ENCODE measurements around the gene LRRN4CL.
A peak's percentile ranks its signal among the peaks of the same experiment; 100 is the strongest.
"Not testable (repeated sequence)": the region's sequence is repeated elsewhere in the genome, so short reads cannot be mapped to it uniquely, and the experiment has no call there.

LRRN4CL gene

DNA sequence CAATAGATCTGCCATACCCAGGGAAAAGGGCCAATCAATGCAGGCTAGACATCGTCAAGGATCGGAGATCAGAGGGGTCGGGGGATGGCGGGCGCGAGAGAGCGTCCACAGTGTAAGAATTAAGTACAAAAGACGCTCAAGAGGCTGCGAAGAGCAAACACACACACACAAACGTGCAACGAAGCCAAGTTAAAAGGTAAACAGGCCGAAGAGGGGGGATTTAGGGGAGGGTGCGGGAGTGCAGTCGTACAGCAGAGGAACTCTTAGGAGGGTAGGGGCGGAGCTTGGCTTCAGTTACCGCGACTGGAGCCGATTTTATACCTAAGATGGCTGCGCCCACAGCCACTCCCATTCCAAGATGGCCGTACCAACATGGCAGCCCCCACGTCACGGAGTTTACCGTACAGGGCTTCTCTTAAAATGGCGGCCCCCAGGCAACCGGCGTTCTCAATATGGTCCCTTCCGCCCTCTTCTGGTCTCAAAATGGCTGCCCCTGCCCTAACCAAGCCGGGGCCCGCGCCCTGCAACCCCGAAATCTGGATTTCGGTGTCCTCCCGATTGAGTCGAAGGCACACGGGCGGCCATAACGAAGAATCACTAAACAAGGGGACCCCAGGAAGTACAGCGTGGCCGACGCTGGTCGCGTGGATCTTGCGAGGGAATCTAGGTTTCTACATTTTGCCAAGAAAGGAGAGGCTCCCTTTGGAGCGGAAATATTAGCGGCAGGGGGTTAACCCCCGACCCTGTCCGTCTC is 20.1 kb upstream of the LRRN4CL start:
- peak; percentile 95 for DNase-seq (ENCODE audit: low read depth)

DNA sequence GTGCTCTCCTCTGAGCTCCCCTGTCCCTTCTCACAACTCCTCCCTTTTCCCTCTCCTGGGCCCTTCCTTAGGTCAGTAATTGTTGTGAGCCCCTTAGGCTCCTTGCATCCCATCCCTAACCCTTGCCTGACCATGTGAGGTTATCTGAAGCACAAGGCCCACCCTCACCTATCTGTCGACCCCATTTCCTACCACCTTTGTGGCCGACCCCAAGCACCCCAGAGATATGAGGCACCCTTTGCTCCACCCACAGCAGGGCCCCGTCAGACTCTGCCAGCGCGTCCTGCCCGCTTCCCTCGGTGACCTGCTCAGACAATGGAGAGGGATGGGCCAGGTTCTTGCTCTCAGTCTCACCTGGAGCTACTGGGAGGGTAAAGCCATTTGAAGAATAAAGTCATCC is 19.5 kb upstream of the LRRN4CL start:
- peak; percentile 23 for DNase-seq (ENCODE audit: low read depth)

DNA sequence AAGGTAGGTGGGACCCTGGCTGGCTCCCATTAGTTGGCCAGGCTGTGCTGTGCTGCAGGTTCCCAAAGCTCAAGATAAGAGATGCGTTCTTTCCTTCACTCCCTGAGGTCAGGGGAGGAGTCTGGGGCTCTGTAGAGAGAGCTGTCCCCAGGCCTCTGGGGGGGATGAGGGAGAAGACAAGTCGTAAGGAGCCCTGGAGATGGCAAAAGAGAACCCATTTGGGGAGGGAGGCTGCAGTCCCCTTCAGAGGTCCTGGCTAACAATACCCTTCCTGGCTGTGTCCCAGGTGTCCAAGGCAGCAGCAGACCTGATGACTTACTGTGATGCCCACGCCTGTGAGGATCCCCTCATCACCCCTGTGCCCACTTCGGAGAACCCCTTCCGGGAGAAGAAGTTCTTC is 19.1 kb upstream of the LRRN4CL start:
- no peak for DNase-seq (ENCODE audit: low read depth)

DNA sequence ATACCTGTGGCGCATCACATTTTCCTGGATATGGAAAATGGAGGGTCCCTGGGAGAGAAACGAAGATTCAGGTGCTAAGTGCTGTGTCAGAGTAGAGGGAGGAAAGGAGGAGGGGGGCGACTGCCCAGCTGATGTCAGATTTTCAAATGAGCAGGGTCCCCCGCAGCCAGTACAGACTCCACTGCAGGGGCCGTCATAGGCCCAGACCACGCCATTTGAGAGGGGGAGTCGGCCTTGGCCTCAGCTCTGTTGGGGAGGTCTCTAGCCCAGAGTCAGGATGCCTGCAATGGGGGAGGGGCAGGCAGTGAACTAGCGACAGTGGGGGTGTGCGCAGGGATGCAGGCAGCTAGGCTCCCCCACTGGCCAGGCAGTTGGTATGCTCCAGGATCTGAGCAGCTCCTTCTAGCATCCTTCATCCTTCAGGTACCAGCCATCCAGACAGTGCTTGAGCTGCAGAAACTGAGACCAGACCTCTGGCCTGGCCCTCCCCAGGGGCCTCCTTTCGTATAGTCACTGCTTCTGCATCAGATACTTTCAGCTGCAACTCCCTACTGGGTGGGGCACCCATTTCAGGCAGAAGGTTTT is 18.0 kb upstream of the LRRN4CL start, which contains the start of the genes BSCL2 and GNG3:
Gene BSCL2 (minus strand): TSS at position 148 of the 585 bp plus-strand sequence. CDS start 229 bp downstream, outside the sequence.
Gene GNG3 (plus strand): TSS at position 400 of the 585 bp plus-strand sequence. CDS start 620 bp downstream, outside the sequence.
- no peak for DNase-seq (ENCODE audit: low read depth)

DNA sequence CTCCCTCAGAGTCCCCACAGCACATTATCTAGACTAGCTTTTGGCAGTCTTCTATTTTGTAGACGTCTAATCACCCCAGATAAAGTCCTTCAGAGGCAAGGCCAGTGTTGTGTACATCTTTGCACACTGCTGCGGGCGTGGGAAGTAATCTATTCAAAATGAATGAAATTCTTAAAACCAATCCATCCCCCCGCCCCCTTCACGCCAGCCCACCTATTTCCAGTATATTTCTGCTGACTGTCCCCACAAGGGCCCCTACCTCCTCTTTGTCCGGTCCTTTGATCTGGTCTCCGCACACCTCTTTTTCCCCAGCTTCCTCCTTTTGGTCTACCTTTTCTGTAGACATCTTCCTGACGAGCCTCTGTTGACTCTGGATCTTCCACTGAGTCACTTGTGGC is 17.5 kb upstream of the LRRN4CL start:
- DNase-seq (ENCODE audit: low read depth), result no peak

DNA sequence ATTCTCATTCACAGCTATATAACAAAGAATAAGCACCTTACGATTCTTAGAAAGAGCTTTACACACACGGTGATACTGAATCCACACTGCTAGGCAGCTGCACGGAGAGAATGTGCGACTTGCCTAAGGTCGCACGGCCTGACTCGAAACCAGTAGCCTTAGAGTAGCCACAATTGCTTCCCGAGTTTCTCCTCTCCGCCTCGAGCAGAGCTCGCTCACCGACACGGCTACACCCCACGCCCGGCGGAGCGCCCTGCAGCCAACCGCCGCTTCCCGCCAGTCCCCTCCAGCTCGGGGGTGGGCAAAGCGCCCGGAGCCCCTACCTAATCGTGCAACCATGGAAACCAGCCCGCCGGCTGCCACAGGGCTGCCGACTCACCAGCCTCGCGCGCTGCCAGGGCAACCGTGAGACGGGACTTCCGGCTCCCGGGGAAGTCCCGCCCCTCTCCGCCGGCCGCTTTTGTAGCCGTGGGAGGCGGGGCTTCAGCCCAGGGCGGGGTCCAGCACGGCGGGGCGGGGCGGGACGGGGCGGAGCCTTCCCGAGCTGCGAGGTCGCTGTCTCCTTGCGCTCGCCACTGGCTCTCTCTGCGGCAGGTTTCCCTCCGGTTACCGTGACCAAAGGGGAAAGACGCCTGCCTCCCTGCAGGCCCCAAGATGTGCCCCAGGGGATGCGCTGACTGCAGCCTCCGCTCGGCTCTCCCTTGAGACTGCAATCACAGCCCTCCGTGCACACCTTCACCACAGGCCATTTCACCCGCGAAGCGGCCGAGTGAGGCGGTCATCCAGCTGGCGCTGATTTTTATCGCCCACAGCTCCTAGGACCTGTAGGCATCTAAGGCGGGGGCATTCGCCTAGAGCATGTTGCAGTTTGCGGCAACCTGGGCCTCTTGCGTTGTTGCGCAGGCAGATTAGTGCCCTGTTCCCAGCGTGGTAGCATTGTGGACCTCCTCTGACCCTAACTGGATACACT is 16.8 kb upstream of the LRRN4CL start:
- peak; percentile 93 for DNase-seq (ENCODE audit: low read depth)

DNA sequence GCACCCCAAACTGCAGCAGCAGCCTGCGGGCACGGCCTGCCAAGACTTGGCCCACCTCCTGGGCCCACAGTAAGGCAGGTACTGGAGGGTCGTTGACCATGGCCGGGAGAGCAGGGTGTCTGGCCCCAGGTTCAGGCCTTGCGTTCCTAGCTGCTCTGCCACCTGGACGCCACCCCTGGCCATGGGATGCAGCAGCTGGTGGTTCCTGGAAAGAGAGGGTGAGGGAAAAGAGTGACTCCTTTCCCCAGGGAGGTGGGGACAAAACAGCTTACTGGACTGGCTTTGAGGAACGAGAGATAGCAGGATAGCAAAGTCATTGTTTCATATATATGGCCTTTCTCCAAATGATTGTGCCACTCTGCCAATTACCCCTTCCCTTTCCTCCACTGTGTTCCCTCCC is 16.1 kb upstream of the LRRN4CL start:
- DNase-seq (ENCODE audit: low read depth), result no peak

DNA sequence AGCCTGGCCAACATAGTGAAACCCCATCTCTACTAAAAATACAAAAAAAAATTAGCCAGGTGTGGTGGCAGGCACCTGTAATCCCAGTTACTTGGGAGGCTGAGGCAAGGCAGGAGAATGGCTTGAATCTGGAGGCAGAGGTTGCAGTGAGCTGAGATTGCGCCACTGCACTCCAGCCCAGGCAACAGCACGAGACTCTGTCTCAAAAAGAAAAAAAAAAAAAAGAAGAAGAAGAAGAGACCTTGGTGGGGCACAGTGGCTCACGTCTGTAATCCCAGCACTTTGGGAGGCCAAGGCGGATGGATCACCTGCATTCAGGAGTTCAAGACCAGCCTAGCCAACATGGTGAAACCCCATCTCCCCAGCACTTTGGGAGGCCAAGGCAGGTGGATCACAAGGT is 14.6 kb upstream of the LRRN4CL start:
- DNase-seq (ENCODE audit: low read depth), result not testable (repeated sequence)

DNA sequence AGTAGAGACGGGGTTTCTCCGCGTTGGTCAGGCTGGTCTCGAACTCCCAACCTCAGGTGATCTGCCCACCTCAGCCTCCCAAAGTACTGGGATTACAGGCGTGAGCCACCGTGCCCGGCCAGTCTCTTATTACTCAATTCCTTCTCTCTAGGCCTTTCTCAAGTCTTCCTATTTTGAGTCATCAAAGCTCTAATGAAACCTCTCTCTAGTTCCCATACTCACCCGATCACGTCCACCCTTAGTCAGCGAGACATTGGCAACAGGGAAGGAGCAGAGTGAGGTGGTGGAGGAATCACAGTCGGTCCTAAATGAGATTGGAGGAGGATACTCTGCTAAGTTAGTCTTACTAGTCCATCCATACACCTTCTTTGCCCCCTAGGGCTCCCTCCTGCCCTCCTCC is 12.9 kb upstream of the LRRN4CL start:
- DNase-seq (ENCODE audit: low read depth), result no peak

DNA sequence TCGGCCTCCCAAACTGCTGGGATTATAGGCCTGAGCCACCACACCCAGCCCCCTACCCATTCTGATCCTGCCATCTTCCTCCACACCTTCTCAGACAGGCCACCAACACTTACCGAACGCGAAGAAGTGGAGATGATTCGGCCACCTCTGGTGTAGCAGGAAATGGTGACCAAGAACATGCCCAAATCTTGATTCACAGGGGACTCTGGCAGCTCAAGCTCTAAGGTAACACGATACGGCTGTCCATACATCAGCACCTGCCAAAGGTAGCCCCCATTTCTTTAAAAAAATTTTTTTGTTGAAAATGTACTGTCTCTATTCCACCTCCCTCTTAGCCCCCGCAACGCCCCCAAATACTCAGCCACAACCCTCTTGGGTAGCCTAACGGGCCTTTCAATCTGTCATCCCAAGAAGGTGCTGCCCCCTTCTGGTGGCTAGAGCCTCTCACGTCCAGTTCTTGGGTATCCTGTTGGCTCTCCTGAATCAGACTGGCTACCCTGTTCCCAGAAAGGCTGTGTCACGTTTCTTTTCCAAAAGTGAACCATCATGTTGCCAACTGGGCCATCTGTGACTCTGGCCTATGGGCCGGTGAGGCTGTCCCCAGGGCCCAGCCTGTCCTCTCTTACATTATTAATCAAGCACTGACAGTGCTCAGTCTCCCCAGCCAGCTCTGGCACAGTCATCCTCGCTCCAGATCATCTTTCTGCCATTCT is 5.3 kb upstream of the LRRN4CL start:
- peak; percentile 57 for DNase-seq (ENCODE audit: low read depth)

DNA sequence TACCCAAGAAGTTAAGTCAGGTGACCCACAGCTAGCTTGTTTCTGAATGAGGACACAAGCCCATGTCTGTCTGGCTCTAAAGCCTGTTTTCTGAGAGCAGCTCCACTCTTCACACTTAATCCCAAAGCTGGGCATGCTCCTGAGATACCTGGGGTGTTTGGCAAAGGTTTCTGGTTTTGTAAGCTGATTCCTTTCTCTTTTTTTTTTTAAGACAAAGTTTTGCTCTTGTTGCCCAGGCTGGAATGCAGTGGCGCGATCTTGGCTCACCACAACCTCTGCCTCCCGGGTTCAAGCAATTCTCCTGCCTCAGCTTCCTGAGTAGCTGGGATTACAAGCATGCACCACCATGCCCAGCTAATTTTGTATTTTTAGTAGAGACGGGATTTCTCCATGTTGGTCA is 4.3 kb upstream of the LRRN4CL start:
- not testable (repeated sequence) for DNase-seq (ENCODE audit: low read depth)

DNA sequence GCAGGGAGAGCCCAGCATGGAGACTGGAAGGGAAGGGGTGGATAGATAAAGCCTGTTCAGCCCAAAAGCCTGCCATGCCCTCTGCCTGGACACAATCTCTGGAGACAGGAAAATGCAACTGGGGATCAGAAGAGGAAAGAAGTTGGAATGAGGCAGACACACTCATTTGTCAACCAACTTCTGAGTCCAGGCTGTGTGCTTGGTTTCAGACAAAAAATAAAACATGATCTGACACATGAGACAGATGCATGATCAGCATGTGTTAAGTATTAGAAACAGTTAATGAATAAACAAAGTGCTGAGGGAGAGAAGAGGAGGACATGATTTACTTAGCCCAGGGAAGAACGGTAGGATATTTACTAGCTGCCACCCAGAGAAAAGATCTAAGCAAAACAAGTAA is 839 bp downstream of the LRRN4CL start:
- no peak for DNase-seq (ENCODE audit: low read depth)

DNA sequence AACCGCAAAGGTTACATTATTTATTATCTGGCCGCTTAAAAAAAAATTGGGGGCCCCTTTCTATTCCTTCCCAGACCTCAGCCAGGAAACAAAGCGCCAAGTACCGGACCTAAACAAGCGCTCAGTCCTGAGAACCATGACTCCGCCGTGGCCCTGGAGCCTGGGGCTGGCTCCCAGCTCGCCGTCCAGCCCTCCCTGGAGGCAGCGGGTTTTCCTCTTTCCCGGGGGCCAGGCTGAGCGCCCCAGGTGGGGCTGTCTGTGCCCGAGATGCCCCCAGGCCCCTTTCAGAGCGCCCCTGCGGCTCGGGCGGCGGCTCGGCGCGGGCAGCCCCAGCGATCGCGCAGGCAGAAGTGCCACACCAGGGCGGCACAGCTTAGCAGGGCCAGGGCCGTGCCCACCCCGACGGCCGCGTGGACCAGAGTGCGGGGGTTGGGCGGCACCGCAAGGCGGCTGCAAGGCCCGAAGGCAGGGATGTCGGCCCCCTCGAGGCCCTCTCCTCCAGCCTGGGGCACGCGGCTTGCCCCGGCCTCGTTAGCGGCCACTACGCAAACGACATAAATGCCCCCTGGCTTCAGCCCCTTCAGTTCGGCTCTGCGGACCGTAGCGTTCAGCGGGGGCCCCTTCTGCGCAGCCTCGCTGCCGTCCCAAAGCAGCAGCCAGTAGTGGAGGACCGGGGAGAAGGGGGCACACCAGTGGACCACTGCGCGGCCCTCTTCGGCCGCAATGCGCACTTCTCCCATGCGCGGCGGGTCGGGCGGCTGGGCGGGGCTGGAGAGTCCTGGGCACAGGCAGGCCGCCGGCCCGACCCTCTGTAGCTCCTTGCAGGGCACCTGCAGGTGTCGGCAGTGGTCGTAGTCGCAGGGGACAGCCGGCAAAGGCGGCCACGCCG is 1.6 kb downstream of the LRRN4CL start:
- DNase-seq (ENCODE audit: low read depth), result no peak

DNA sequence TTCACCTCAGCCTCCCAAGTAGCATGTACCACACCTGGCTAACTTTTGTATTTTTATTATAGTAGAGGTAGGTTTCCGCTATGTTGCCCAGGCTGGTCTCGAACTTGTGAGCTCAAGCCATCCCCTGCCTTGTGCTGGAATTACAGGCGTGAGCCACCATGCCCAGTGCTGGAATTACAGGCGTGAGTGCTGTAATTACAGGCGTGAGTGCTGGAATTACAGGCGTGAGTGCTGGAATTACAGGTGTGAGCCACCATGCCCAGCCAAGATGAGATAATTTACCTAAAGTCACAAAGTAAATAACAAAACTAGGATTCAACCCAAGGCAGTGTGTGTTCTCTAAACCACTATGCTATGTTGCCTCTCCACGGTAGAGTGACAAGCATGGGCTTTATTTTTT is 6.8 kb downstream of the LRRN4CL start:
- DNase-seq (ENCODE audit: low read depth), result no peak

DNA sequence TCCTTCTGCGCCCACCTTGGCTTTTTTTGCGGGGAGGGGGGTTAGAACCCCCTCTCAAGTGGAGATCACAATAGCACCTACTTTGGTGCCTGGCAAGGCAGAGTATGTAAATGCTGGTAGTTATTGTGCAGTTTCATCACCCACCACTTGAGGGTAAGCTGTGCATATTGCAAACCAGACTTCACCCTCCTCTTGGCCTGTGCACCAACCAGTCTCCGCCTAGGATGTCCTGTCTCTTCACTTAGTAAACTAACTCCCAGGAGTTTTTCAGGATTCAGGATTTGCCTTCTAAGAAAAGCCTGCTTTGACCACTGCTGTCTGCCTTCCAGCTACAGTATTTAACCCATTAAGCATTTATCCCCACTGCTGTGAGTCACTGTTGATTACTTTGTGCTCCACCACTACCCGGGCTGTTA is 8.5 kb downstream of the LRRN4CL start:
- no peak for DNase-seq (ENCODE audit: low read depth)

DNA sequence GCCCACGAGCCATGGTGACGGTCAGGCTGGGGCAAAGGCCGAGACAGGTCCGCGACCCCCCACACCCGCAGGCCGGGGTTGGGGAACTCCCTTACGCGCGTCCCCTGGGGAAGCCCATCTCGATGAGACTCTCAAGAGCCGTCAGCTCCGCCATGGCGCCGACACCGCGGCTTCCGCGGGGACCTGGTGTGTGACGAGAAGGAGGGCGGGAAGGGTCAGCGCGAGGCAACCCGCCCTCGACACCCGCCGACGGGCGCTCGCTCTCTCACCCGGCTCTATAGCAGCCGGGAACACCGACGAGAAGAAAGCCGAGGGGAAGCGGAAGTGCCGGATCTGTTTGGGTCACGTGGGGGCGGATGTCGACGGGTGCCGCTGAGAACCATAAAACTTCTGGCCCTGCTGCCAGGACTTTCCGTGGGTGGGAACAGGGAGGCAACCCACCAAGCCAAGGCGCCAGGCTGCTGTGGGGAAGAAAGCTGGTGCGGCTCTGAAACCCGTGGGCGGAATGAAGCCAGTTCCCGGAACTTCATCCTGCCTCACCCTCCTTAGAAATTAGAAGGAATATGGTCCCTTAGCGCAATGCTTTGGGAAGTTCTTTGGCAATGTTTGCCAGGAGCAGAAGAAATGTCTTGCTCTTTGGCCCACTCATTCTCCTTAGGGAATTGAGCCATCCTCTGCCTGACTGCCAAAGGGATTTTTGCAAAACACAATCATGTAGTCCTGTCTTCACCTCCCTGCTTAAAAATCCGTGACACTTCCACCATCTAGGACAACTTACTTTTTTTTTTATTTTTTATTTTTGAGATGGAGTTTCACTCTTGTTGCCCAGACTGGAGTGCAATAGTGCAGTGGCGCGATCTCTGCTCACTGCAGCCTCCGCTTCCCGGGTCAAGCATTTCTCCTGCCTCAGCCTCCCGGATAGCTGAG is 10.3 kb downstream of the LRRN4CL start, which contains the start of gene UBXN1:
Gene UBXN1 (minus strand): TSS at position 304 of the 927 bp plus-strand sequence. CDS start 150 bp downstream, at position 154.
- DNase-seq (ENCODE audit: low read depth), result peak; percentile 79

DNA sequence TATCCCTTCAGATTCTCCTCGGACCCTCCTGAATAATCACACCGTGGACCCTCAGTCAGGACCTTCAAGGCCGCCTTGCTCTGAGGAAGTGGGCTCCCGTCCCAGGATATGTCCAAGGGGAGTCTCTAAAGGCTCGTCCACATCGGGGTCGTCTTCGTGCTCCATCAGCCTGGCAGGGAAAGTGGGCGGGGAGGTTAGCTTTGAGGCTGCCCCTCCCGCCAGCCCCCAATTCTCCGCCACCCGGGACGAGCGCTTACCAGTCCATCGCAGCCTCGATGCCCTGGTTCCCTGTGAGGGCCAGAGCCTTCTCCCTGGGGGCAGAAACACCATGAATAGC is 10.9 kb downstream of the LRRN4CL start:
- DNase-seq (ENCODE audit: low read depth), result no peak

DNA sequence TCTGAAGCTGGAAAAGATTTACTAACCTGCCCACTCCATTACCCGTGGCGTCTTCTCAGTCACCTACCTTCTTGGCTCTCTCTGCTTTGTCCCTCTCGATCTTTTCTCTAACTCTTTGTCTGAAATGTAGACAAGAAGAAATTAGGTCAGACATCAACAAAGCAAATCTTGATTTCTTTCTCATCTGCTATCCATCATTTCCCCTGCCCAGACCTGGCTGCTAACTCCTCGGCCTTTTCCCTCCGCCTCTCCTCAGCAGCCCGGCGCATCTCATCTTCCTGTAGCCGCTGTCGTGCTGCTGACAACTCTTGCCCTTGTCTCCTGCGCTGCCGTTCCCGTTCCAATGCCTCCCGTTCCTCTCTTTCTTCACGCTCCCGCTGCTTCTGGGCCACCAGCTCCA is 11.6 kb downstream of the LRRN4CL start:
- DNase-seq (ENCODE audit: low read depth), result no peak

DNA sequence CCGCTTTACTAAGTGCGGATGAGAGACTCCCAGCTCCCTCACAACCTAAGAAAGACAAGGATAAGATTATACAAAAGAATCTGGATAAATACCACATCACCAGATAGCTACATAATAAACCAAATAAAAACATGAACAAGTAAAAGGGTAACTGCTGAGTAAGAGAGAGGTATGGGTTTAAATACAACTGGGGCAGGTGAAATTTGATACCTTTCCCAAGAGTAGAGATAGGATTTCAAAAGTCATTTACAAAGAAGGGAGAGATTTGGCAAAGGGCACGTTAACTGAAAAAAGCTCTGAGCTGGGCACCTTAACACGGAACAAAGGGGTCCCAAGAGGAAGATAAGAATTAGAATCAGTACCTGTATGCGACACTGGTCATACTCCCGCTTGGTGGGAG is 12.2 kb downstream of the LRRN4CL start:
- DNase-seq (ENCODE audit: low read depth), result no peak

DNA sequence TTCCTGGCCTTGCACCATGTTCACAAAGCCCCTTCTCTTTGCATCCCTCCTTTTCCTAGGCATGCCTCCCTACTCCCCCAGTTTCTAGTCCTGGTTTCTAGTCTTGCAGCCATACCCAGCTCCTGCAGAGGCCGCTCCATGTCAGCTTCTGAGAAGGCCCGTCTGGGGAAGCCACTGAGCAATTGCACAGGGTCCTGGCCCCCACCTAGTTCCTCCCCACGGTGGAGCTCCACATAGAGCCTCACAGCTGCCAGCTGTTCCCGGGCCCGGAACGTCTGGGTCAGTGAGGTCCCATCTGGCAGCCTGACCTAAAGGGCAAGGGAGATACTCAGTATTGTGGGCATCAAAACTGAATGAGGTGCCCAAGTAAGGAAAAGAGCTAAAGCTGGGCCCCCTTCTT is 12.6 kb downstream of the LRRN4CL start:
- DNase-seq (ENCODE audit: low read depth), result no peak
